GM21447 (cell line): ENCODE data around the gene SORCS1.

ENCODE experiments used
- ATAC-seq: cut with Tn5 transposase; IDR thresholded peaks from one replicate; pipeline ENCODE4 v1.9.1; 2021; ENCODE audit not compliant: unreplicated experiment

SORCS1 gene

DNA sequence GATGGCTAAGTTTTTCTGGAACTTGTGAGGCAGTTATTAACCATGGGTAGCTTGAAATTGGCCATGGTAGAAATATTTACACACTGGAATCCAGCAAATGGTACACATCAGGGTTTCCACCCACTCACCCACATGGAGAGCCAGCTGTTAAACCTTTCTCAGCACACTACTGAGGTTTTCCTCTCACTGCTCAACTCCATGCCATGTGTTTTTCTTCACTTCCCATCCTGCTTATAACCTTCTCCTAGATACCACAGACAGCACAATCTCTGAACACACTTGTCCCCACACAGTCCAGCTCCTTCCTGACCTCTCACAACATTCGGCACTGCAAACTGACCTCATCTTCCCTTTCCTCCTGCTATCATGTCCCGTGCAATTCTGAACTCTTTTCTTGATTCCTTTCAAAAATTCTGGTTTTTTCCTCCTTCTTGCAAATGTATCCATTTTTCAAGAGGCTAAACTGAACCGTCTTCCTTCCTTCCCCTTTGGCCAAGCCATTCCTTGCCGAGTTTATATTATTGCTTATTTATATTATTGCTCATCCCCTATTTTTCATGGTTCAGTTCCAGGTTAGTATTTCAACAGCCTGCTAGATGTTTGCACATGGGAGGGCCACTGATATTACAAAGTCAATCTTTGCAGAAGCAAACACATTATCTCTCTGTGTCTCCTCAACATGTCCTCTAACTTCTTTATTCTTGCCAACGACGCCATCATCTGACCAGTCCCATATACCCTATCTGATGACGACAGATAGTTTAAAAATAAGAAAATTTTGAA is 606.4 kb downstream of the SORCS1 start:
- no peak for ATAC-seq

DNA sequence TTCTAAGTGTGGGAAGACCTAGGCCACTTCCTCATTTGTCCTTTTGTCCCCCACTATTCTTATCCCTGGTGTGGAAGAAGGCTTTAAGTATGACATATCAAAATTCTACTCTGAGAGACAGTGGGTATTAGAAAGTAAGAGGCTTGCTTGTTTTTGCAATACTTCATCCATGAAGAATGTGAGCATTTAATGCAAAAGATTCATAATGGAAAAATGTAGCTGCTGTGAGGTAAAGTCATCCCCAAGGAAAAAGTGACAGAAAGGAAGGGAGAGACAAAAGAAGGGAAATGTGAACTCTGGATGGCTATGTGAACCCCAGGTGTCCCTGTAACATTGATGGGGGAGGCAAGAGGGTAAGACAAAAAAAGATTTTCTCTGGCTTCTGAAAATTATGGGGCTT is 607.5 kb downstream of the SORCS1 start:
- ATAC-seq, result no peak

DNA sequence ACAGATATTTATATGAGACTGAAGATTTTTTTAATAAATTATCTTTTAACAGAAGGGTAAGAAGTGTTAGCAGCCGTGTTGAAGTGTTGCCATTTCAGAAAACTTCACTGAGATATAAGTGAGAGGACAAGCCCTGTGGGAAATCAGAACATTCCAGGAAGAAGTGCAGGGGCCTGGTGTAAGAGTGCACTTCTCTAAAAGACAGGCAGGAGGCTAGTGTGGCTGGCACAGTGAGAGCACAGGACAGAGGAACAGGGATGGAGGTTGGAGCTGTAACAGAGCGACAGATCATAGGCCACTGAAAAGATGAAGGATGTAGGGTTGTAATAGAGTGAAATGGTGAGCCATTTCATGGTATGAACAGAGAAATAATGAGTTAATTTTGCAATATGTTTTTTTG is 608.9 kb downstream of the SORCS1 start:
- ATAC-seq, result no peak

DNA sequence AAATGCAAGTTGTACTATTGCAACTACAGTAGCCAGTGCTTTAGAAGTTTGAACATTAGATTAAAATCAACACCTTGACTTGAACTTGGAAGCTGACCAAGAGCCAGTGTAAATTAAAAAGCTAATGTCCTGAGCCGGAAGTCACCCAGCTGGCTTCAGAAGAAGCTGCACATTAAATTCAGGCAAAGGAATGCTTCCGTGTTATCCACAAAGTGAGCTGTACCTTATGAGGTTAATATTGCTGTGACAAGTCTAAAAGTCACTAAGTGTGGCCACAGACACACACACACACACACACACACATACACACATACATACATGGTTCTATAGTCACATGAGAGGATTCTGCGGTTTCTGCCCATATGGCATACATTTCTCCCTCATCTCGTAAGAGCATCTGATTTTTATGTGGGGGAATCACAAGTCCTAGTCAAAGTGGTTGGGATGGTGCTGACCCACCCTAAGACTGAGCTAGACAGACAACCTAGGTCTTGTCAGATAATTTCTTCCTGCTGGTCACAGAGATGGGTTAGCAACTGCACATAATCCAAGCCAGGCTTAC is 612.9 kb downstream of the SORCS1 start:
- ATAC-seq, result no peak

DNA sequence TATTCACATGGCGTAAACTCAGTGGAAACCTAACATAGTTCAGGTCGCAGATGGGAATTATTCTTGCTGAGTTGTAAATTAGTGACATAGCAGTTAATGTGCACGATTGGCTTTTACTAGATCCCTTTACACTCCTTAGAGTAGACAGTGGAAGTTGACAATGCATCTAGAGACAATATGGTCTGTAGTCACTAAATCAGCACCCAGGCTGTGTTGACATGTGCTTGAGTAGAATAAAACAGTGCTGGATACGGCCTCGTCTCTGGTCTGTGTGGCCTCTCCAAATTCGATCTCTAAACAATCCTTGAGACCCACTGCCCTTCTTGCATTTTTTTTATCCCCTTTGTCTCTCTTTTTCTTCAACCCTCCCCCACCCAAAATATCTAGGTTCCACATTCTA is 615.7 kb downstream of the SORCS1 start:
- ATAC-seq, result no peak

DNA sequence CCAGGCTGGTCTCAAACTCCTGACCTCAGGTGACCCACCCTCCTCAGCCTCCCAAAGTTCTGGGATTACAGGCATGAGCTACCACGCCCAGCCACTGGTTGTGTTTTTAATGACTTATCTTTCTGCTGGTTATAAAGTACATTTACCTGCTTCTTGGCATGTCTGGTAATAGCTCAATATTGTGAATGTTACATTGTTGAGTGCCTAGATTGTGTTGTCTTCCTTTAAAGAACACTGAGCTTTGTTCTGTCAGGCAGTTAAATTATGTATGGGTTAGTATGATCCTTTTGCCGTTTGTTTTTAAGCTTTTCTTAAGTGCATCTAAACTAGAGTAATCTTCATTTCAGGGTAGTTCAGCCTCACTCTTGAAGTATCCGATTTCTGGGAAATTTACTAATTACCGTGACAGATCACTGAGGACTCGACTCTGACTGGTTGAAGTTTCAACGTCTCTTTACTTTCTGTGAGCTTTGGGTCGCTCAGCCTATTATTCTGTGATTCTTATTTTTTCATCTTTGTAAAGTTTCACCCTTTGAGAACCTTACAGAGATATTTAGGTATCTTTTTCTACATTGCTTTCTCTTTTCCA is 617.4 kb downstream of the SORCS1 start:
- no peak for ATAC-seq

DNA sequence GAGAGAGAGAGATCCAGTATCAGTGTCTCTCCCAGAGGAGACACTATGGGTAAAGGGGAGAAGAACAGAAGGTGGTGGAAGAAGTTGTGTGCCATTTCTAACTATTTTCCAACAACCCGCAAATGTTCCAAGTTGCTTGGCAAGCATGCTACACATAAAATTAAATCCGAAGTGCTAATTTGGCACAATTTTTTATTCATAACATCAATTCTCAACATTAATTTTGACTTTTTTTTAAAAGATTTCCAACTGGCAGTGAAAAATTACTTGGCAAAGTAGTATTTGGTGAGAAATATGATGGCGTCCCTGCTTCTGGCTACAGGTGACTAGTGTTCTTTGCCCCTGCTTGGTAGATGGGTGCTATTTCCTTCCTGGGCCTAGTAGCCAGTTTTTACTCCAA is 622.0 kb downstream of the SORCS1 start:
- ATAC-seq, result no peak

DNA sequence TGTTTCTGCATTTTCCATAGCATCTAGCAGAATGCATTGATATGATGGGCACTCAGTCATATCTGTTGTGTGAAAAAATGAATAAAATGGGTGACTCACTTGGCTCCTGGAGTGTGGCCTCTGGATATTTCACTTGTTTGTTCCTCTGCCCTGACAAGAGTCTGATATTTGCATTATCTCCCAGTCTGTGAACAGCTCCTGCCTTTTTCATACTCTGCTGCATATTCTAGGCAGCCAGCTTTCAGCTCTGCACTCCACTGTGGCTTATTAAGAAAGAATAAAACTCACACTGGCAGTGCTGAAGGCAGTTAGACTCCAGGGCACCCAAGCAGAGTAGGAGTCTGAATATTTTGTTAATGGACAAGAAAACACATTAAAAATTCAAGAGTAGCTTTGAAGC is 623.9 kb downstream of the SORCS1 start:
- ATAC-seq, result no peak

DNA sequence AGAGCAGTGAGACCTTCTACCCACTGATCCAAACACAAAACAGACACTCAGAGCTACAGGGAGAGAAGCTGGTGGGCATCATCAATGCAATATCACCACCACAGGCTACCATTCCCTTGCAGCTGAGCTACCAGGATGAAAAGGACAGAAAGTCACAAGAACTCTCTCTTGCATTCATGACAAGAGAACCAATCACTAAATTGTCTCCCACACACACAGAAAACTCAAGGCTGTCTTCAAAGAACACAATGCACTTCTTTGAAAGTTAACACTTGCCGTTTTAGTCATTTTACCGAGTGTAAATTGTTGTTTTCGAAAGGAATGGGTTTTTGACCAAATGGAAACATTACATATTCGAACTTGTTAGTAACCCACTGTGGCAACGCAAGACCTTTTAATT is 626.6 kb downstream of the SORCS1 start:
- ATAC-seq, result no peak

DNA sequence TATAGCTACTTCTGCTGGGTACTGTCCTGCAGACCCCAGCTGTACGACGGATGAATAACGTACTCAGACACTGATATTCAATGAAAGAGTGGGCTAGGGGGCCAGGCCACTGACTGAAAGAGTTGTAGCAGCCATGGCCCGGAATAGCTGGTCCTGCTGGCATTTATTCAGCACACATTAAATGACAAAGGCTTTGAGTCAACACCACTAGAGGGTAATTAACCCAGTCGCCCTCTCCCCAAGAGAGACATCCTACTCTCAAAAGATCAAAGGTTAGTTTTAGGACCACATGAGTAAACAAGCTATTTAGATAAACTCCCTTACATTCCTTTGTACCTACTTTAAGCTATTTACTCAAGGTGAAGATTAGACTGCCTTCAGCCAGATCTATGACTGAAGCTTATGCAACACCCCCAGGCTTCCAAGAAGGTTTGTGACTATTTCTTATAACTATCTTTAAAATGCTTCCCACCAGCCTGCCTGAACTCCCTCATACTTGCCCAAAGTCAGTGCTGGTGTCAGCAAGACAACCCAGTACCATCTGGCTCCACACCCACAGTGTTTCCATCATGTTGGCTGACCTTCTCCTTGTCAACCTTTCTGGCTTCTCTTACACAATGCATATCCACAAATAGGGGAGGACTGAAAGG is 629.1 kb downstream of the SORCS1 start:
- no peak for ATAC-seq

DNA sequence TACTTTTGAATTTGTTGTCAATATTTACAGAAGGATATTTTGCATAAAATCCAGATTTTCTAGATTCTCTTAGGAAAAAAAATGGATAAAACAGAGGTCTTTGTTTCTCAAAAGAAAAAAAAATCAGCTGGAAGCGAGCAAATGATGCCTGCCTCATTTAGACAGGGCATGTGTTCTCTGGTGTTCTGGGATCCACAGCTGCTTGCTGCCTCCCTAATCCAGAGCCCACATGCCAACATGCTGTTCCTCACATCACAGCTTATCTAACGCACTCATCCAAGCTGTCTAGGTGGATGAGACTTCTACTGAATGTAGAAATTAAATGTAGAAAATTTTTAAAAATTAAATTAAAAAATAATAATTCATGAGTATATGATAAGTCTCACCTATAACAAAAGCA is 630.1 kb downstream of the SORCS1 start:
- ATAC-seq, result no peak

DNA sequence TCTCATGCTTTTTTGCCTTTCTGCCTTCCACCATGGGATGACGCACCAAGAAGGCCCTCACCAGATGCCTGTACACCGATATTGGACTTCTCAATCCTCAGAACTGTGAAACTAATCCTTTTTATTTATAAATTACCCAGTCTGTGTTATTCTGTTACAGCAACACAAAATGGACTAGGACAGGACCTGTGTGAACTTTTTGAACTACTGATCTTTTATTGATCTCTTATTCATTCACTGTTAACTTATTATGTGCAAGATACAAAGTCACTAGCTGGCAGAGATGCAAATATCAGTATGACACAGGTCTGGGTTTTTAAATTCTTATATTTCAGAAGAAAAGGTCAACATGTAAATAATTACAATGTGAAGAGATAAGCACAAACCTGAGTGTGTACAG is 635.8 kb downstream of the SORCS1 start:
- no peak for ATAC-seq

DNA sequence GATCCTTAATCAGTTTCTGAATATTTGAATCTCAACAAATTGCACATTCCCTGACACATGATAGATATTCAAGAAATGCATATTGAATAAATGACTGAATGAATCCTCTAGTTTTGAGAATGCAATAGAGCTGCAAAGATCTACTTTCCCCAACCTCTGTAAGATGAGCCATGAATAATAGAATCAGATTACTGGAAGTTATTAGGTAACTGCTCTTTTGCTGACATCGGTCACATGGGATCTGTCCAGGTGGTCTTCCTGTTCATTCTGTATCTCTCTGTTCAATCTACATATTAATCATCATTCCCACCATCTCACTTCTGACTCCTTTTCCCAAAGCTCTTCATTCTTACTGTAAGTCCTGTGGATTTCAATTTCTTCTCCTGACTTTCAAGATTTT is 638.7 kb downstream of the SORCS1 start:
- ATAC-seq, result no peak
